HepG2 (cell line): ENCODE measurements around the gene BCL2. TPM values are rescaled to one million over a fixed set of nuclear protein-coding genes. Genes with fewer than 3 reads are reported as not detected.
A peak's percentile ranks its signal among the peaks of the same experiment; 100 is the strongest.

Source experiments
- EEA1 ChIP-seq: sonication (generic); formaldehyde crosslinking; IDR thresholded peaks from 2 replicates; pipeline ENCODE4 v1.5.1; 2020; ENCODE audit warnings: mild to moderate bottlenecking, missing genetic modification reagents, borderline replicate concordance
- KDM5B ChIP-seq: sonication (generic); formaldehyde crosslinking; IDR thresholded peaks from 2 replicates; pipeline ENCODE4 v1.4.0; 2020; ENCODE audit warnings: missing genetic modification reagents, mild to moderate bottlenecking, borderline replicate concordance
- NFATC3 ChIP-seq: sonication (generic); formaldehyde crosslinking; IDR thresholded peaks from 2 replicates; pipeline ENCODE4 v1.5.1; 2020; ENCODE audit warnings: mild to moderate bottlenecking, missing genetic modification reagents
- NR3C1 ChIP-seq: sonication (generic); formaldehyde crosslinking; IDR thresholded peaks from 2 replicates; pipeline ENCODE4 v1.4.0; 2020; ENCODE audit warnings: missing genetic modification reagents
- SALL1 ChIP-seq: sonication (generic); formaldehyde crosslinking; IDR thresholded peaks from 2 replicates; pipeline ENCODE4 v1.8.0; 2022; ENCODE audit warnings: mild to moderate bottlenecking, missing genetic modification reagents
- YEATS4 ChIP-seq: sonication (generic); formaldehyde crosslinking; IDR thresholded peaks from 2 replicates; pipeline ENCODE4 v1.4.0; 2020; ENCODE audit warnings: missing genetic modification reagents, borderline replicate concordance
- polyA plus RNA-seq, 8 experiments: library from polyadenylated mRNA; depleted of rRNA in 3 of 8; stranded (reverse) in 7 of 8; unstranded in 1 of 8; fragments of >200 nt; fragmentation: Illumina TruSeq in 4 of 8; extraction: Trizol in 4 of 8; gene quantifications; 2 replicates each; pipeline versions ENCODE4 v1.2.1 to v1.2.3, GENCODE V29; 2011 to 2016; ENCODE audit warnings: low read depth in 4 of 8, missing spikeins in 1 of 8, mixed read lengths in 1 of 8; ENCODE audit not compliant: insufficient read depth in 1 of 8
- total RNA-seq, 5 experiments: library from RNA; depleted of rRNA; stranded (reverse); fragments of >200 nt; fragmentation: Illumina TruSeq; extraction: Trizol; gene quantifications; 2 replicates each; pipeline ENCODE4 v1.2.3, GENCODE V29; 2016; ENCODE audit warnings: low read depth in 1 of 5
- TF ChIP-seq, protein P1 (sequence below): sonication (generic); formaldehyde crosslinking; IDR thresholded peaks from 2 replicates; pipeline ENCODE4 v1.4.0; 2020; ENCODE audit warnings: missing genetic modification reagents, borderline replicate concordance
- TF ChIP-seq, protein P2 (sequence below): sonication (generic); formaldehyde crosslinking; IDR thresholded peaks from 2 replicates; pipeline ENCODE4 v1.4.0; 2020; ENCODE audit warnings: missing genetic modification reagents, mild to moderate bottlenecking, borderline replicate concordance

BCL2 gene
- total and polyA plus RNA-seq, 2 of the 13 experiments (the other 11 are each of a cell fraction or from before 2014, with no cell fraction given): 0.07 to 0.53 TPM

DNA sequence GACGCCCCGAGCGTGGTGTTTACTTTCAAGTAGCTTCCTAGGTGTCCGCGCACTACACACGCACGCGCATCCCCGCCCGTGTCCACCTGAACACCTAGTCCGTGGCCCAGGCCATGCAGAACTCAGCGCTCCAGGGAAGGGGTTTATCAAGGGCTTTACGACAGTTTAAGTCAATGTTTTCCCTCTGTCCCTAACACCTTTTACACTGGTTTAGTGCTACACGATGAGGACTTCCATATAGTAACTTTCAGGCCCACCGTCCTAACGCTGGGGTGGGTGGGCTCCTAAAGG, 1.4 kb upstream of the BCL2 start (continued):
- TF ChIP-seq NFATC3 (CRISPR knock-in tag) (no peak), SALL1 (CRISPR knock-in tag) (peak; percentile 5; the same call in 1 of the 2 replicates), KDM5B (CRISPR knock-in tag) (peak; percentile 7; the same call in 1 of the 2 replicates), YEATS4 (0 out of 2 replicates have a peak, but pooled peaks have one; percentile 28), NR3C1 (CRISPR knock-in tag) (no peak), EEA1 (CRISPR knock-in tag) (no peak)
- TF ChIP-seq, protein P1, sequence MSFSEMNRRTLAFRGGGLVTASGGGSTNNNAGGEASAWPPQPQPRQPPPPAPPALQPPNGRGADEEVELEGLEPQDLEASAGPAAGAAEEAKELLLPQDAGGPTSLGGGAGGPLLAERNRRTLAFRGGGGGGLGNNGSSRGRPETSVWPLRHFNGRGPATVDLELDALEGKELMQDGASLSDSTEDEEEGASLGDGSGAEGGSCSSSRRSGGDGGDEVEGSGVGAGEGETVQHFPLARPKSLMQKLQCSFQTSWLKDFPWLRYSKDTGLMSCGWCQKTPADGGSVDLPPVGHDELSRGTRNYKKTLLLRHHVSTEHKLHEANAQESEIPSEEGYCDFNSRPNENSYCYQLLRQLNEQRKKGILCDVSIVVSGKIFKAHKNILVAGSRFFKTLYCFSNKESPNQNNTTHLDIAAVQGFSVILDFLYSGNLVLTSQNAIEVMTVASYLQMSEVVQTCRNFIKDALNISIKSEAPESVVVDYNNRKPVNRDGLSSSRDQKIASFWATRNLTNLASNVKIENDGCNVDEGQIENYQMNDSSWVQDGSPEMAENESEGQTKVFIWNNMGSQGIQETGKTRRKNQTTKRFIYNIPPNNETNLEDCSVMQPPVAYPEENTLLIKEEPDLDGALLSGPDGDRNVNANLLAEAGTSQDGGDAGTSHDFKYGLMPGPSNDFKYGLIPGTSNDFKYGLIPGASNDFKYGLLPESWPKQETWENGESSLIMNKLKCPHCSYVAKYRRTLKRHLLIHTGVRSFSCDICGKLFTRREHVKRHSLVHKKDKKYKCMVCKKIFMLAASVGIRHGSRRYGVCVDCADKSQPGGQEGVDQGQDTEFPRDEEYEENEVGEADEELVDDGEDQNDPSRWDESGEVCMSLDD (CRISPR knock-in tag): 0 out of 2 replicates have a peak, but pooled peaks have one; percentile 25
- TF ChIP-seq, protein P2, sequence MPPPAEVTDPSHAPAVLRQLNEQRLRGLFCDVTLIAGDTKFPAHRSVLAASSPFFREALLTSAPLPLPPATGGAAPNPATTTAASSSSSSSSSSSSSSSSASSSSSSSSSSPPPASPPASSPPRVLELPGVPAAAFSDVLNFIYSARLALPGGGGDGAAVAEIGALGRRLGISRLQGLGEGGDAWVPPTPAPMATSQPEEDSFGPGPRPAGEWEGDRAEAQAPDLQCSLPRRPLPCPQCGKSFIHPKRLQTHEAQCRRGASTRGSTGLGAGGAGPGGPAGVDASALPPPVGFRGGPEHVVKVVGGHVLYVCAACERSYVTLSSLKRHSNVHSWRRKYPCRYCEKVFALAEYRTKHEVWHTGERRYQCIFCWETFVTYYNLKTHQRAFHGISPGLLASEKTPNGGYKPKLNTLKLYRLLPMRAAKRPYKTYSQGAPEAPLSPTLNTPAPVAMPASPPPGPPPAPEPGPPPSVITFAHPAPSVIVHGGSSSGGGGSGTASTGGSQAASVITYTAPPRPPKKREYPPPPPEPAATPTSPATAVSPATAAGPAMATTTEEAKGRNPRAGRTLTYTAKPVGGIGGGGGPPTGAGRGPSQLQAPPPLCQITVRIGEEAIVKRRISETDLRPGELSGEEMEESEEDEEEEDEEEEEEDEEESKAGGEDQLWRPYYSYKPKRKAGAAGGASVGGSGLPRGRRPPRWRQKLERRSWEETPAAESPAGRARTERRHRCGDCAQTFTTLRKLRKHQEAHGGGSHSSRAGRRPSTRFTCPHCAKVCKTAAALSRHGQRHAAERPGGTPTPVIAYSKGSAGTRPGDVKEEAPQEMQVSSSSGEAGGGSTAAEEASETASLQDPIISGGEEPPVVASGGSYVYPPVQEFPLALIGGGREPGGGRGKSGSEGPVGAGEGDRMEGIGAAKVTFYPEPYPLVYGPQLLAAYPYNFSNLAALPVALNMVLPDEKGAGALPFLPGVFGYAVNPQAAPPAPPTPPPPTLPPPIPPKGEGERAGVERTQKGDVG (CRISPR knock-in tag): no peak
